ENCODE measurements around the gene MOV10.

MOV10 gene

DNA sequence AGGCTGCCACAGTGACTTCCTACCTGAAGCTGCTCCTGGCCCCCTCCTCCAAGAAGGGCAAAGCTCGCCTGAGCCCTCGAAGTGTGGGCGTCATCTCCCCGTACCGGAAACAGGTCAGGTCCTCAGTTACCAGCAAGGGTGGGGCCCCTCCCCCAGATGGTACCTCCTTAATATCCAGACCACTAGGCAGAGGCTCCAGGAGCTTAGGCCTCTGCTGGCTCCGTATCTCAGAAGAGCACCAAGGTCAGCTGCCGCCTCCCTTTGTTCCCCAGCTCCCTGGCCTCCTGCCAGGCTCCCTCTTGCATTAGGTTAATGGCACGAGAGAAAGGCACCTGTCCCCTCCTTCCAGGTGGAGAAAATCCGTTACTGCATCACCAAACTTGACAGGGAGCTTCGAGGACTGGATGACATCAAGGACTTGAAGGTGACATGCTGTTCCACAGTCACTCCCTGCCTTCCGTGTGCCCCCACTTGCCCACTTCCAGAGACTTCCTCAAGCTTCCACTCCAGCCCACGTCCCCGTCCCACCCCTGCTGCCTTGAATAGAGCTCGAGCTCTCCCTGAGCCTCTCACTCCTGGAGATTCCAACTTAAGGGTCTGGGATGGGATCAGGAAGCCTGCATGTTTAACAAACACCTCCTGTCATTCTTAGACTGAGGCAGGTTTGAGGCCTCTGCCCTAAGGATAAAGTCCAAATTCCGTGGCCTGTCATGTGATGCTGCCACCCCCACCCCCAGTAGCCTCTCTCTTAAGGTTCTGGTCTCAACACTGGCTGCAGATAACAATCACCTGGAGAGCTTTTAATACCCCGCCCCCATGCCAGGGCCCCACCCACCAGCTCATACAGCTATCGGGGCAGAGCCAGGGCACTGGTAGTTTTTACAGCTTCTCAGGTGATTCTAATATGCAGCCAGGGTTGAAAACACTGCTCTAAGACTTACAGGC is 24.2 kb downstream of the MOV10 start:
- DNase-seq (ENCODE audit: low read depth in 1 of 2, low spot score in 1 of 2), result no peak

DNA sequence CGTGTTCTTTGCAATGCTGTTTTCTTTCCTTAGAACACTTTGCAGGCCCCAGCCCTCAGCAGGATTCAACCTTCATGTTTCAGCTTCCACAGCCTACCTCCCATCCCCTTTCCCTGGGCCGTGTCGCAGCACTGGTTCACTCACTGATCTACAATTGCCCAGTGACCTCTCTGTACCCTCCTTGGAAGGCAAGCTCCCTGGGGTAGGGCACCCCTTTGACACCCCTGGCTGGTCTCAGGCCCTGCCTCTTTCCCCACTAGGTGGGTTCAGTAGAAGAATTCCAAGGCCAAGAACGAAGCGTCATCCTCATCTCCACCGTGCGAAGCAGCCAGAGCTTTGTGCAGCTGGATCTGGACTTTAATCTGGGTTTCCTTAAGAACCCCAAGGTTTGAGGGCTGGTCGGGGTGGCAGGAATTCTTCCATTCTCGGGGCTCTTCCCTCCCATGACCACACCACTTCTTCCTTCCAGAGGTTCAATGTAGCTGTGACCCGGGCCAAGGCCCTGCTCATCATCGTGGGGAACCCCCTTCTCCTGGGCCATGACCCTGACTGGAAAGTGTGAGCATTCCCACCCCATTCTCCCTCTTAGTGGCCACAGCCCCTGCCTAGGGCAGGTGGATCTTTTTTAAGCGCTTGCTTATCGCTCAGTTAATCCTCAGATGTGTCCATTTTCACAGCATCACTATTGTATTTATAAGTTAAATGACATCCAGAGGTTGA is 25.1 kb downstream of the MOV10 start:
- no peak for DNase-seq (ENCODE audit: low read depth in 1 of 2, low spot score in 1 of 2)

DNA sequence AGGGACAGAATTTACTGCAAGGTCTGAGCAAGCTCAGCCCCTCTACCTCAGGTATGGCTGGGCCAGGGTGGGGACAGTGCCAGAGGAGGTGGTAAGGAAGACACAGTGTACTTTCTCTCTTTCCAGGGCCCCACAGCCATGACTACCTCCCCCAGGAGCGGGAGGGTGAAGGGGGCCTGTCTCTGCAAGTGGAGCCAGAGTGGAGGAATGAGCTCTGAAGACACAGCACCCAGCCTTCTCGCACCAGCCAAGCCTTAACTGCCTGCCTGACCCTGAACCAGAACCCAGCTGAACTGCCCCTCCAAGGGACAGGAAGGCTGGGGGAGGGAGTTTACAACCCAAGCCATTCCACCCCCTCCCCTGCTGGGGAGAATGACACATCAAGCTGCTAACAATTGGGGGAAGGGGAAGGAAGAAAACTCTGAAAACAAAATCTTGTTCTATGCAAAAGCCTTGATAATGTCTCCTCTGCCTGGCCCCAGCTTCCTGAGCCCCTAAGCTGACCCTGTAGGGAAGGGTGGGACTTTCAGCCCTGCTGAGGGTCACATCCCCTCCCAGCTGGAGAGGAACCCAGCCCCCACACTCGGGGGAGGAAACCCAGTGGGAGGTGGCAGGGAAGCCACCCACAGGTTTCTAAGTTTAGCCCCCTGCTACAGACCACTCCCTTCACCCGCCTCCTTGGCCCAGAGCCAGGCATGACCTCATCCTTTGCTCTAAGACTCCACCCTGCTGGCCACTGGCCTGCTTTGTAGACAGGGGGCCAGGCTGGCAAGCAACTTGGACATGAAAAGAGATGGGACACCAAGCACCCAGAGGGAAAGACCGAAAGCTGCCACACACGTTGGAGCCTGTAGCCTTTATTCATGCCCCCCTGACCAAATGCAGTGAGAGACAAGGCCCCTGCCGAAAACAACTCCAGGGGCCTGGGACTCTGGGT is 26.1 kb downstream of the MOV10 start:
- DNase-seq (ENCODE audit: low read depth in 1 of 2, low spot score in 1 of 2), result no peak

DNA sequence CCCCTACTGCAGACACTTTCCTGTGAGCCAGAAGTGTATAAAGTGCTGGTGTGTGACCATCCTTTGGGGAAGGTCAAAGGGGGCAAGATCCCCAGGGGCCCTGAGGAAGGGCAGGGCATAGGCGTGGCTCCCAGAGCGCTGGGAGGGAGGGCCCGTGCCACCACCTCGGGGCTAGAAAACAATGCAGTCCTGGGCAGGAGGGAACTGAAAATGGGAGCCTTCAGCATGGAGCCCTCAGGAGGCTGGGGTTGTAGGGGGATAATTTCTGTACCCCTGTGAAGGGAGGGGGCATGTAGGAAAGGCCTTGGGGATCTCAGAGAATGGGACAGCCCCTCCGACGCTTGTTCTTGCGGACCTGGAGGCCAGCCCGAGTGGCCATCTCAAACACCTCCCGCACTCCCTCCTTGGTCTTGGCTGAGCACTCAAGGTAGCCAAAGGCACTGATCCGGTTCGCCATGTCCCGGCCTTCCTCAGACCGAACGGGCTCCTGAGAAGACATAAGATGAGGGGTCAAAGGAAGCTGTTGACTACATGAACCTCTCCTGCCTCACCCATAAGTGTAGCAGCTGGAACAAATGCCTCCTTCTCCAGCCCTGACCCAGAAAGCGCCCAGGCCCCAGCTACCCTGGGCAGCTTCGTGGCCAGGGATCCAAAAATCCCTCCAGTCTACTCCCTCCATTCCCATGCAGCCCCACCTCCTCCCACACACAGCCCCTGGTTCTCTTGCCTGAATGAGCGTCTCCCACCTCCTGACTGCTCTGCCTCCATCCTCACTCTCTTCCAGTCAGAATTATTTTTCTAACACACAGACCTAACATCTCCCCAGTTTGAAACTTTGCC is 27.0 kb downstream of the MOV10 start:
- no peak for DNase-seq (ENCODE audit: low read depth in 1 of 2, low spot score in 1 of 2)

DNA sequence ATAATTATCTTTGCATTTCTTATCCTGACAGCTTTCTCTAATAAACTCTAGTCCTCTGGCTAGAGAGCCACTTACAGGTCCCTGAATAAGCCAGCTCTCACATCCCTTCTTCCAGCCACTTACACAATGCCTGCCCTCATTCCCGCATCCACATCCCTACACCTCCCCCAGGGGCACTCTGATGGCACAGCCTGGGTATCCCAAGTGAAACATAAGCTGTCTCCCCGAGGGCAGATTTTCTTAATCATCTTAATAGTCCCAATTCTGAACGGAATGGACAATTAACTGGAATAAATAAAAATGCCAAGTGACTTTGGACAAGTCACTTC is 27.6 kb downstream of the MOV10 start:
- no peak for DNase-seq (ENCODE audit: low read depth in 1 of 2, low spot score in 1 of 2)

DNA sequence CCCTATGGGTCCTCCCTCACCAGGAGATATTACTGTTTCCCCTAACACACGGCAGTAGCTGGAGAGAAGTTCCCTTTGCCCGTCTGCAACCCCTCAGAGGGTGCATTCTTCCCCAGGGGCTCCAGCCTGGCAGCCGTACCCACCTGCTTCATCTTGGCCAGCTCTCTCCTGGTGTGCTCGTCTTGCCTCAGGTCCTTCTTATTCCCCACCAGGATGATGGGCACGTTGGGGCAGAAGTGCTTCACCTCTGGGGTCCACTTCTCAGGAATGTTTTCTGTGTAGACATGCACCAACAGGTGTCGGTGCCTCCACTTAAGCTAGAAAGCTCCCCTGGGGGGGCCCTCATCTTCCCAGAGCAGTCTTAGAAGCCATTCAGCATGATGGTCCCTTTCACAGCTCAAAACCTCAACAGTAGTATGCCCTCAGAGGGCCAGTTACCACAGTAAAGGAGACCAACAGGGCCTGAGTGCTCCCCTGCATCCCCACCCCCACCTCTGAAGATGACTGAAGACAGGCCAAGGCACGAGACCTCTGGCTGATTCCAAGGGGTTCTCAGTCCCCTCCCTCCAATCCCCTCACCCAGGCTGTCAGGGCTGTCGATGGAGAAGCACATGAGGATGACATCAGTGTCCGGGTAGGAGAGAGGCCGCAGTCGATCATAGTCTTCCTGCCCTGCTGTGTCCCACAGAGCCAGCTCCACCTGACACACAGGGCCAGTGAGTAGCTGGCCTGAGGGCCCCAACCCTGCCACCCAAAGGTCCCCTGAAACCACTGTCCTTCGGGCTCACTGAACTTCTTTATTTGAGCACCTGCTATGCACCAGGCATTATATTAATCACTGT is 28.2 kb downstream of the MOV10 start:
- DNase-seq (ENCODE audit: low read depth in 1 of 2, low spot score in 1 of 2), result no peak

DNA sequence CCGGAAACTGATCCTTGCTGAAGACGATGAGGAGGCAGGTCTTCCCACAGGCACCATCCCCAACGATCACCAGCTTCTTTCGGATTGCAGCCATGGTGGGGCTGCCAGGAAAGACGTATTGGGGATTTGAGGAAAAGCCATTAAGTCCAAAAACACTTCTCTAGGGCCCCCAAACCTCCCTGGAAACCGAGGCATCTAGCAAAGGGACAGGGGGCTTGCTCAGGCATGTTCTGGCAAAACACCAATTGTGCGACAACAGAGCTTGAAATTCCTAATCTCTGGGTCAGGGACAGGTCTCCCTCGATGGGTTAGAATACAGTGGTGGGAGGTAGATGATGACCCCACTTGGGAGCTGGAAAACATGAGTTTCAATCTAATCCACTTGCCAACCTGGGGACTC is 29.2 kb downstream of the MOV10 start:
- DNase-seq (ENCODE audit: low read depth in 1 of 2, low spot score in 1 of 2), result peak in 1 of 2 donors; percentile 1

DNA sequence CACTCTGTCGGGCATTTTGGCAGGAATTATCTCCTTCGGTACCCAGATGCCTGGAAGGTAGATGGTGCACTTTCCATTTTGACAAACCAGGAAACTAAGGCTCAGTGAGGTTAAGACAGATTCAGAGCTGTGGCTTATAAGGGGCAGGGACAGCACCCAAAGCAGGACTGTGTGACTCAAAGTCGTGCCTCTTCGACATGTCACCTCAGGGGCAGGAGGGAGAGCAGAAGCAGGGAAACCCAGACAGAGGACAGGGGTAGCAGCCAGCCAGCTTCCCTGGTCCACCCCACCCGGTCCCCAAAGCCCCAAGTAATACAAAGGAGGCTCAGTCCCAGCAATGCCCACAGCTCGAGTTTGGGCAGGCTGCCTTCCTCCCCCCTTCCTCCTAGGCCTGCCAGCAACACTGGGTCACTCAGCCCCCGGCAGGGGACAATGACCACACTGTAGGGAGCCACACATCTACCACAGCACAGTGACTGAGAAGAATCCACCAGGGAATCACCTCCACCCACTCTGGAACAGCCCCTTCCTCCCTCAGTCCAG is 30.0 kb downstream of the MOV10 start:
- DNase-seq (ENCODE audit: low read depth in 1 of 2, low spot score in 1 of 2), result peak in 1 of 2 donors; percentile 2

DNA sequence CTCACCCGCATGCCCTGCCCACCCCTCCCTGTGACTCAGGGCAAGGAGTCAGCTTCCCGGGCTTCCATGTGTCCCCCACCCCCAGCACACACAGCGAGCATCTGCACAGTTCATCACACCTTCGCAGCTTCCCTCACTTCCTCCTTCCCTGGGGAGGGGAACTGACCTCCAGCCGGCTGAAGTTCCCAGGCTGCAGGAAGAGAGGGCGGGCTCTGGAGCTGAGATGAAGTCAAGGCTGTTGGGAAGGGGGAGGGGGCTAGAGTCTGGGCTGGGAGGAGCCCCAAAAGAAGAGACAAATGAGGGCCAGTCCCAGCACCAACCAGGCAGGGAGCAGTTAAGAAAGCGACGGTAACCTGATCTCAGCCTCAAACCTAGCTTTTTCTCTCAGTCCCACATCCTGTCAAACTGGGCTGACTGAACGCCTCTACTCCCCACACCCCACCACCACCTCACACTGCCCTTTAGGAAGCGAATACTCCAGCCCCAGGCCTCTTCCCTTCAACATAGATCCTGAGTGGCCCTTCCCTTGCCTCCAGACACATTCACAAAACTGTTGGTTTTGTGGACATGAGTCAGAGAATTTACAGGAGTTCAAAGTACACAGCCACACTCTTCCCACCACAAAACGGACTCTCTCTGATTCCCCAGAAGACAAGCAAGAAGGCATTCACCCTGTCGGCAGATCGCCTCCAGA is 30.6 kb downstream of the MOV10 start:
- peak in 1 of 2 donors; percentile 5 for DNase-seq (ENCODE audit: low read depth in 1 of 2, low spot score in 1 of 2)

DNA sequence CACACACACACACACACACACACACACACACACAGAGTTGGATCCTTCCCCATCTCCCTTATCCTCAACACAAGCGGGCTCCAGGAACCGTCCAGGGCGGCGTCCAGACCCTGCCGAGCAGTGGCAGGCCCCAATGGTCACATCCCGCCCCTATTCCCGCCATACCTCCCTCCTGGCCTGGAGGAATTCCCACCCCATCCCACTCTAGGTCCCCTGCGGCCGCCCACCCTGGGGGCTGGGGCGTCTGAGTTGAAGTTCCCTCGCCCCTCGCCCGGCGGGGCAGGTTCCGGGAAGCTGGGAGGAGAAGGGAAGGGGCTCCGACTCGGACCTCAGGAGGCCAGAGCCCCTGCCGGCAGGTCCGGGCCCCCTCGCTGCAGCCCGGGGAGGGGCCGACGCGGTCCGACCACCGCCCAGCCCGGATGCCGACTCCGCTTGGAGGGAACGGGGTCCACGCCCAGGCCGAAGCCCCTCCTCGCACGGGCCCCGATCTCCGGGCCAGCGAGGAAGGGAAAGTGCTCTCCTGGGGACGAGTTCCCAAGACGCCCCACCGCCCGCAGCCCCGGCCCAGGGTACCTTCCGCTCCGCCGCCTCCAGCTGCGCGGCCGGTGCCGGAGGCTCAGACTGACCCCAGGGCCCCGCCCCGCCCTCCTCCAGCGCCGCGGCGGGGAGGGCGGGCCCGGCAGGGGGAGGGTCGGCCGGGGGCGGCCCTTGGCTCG is 32.2 kb downstream of the MOV10 start, which contains the start of gene RHOC:
Gene RHOC (minus strand): TSS at position 623 of the 716 bp plus-strand sequence. CDS start 3,328 bp downstream, outside the sequence.
- peak in 1 of 2 donors; percentile 2 for DNase-seq (ENCODE audit: low read depth in 1 of 2, low spot score in 1 of 2)

DNA sequence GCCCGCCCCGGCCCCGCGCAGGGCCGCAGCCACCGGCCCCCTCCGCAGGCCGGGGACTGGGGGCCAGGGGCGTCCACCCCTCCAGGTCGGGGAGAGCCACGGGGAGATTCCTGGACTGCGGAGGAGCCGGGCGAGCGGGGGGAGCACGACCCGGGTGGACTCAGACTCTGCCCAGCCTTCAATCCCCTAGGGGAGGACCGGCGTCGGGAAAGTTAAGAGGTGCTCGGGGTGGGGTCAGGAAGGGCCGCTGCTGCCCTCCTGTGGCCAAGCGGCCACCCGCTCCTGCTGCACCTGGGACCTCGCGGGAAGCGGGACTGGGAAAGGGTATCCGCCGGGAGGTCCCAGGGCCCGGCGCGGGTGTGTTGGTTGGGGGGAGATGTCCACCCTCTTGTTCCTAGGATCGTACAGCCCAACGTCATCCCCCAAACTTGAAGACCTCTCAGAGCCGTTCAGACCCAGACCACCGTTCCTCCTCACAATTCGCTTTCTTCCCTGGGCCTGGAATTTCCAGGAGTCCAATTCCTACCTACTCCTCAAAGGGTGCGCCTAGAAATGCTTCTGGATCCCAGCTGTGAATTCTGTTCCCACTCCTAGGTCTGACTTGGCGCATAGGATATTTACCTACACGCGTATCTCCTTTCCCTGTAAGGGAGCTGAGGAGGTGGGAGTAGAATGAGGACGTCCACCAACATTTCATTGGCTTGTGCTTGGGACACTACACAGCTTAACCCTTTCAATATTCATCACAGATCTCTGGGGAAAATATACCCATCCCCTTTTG is 33.0 kb downstream of the MOV10 start:
- DNase-seq (ENCODE audit: low read depth in 1 of 2, low spot score in 1 of 2), result peak; percentile 28 to 48

DNA sequence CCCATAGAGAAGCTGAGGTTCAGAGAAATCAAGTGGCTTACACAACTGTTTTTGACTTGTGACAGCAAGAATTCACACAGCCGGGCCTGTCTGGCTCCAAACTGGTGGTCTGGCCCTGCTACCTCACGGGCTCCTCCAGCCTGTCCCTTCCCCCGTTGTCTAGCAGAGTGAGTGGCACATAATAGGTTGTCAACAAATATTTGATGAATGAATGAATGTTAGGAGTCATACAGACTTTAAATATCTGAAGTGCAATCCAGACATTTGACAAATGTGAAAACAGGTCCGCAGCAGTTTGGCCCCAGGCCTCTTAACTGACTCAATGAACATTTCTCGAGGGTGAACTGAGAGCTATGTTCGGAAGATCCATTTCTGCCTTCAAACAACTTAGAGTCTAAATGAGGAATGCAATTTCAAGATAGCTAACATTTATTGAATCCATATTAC is 33.6 kb downstream of the MOV10 start:
- DNase-seq (ENCODE audit: low read depth in 1 of 2, low spot score in 1 of 2), result no peak

DNA sequence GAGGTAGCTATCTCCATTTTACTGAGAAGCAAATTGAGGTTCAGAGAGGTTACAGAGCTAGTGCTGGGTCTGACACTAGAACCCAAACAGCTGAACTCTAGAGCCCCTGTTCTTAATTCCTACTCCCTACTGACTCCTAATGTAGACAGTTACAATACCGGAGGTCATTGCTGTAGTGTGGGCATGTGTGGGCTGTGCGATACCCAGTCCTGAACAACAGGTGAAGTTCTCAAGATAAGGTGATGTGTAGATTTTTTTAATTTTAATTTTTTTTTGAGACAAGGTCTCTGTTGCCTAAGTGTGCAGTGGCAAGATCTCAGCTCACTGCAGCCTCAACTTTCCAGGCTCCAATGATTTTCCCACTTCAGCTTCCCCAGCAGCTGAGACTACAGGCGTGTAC is 34.0 kb downstream of the MOV10 start:
- no peak for DNase-seq (ENCODE audit: low read depth in 1 of 2, low spot score in 1 of 2)

DNA sequence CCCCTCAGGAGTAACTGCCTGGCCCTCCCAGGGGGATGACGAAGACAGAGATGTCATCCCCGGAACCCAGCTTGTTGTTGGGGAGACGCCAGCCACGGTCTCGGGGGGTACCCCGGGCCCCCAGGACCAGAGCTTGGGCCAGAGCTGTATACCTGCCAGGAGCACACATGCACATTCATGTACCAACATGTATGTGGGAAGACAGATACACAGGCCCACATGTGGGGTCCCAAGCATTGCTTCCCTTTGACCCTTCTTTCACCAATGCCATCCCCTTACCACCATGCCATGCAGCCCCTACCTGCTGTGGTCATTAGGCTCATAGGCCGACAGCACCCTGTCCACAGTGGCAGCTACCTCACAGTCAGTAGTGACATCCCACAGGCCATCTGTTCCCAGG is 35.7 kb downstream of the MOV10 start:
- no peak for DNase-seq (ENCODE audit: low read depth in 1 of 2, low spot score in 1 of 2)

DNA sequence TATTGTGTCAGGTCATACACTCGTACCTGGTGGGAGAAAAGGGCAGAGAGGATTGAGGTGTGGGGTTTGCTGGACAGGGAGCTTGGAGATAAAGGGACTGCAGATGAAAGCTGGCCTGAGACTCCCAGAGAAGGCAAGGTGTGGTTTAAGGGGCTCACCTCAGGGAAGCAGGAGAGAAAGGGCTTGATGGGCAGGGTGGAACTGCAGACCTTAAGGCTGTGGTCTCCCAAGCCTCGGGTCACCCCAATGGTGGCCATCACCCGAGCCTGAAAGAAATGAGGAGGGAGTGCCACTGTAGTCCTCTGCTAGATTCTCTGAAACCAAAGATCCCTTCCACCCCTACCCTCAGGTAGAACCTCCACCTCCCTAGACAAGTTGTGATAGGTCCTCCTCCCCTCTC is 36.1 kb downstream of the MOV10 start:
- no peak for DNase-seq (ENCODE audit: low read depth in 1 of 2, low spot score in 1 of 2)

DNA sequence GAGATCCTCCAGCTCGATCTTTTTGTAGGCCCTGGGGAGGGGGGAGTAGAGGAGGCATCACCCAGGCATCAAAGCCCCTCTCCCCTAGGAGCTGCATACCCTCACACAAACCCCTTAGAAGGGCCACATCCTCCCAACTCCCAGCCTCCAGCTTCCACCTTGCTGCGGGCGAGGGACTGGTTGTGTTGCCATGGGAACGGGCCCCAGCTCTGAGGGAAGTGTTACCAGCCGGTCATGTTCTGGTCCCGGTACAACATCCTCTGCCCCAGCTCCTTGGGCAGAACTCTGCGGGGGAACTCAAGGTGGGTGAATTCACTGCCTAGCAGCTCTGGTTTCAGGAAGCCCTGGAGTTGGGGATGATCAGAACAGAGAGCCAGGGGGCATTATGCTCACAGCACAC is 36.6 kb downstream of the MOV10 start:
- no peak for DNase-seq (ENCODE audit: low read depth in 1 of 2, low spot score in 1 of 2)

DNA sequence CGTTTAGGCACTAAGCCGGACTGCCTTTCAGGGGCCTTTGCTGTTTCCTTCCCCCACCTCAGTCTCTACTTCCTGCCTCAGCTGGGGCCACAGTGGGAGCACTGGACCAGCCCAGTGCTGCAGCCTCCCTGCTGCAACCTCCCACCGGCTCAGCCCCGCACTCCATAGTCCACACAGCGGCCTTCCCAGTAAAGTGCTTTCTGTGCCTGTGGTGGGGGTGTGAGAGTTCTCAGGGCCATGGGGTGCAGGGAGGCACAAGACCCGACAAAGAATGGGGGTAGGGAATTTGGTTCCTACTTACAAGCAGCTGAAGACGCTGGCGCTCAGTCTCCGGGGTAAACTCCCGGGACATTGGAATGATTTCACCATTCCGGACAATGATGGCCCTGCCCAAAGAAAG is 37.2 kb downstream of the MOV10 start:
- DNase-seq (ENCODE audit: low read depth in 1 of 2, low spot score in 1 of 2), result no peak

All from activated T-helper 1 cell treated with anti-CD3 and anti-CD28 coated beads, Interleukin-2, amount 50 U/mL, for 16 hours (primary cell).